Medulla oblongata (tissue), 1 donor: ENCODE measurements around the gene TASL.
"Not testable (repeated sequence)": the region's sequence is repeated elsewhere in the genome, so short reads cannot be mapped to it uniquely, and the experiment has no call there.

ENCODE experiments used
- DNase-seq: peaks from one replicate; pipeline ENCODE4 v3.0.0-alpha.2; 2015; ENCODE audit errors: extremely low spot score

TASL gene

DNA sequence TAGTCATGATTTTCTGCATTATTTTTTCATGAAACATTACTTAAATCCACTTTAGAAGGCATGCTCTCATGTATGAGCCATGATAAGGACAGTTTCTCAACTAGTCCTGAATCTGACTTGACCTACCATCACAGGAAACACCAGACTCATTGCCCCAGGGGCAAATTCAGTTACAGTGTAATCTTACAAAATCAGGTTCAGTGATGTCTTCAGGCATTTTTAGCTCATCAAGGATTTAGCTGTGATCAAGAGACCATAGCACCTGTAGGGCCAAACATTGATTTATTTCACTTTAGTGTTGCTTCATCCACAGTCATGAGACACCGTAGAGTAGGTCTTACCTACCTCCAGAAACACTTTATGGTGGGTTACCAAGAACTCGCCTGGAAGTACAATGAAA, 3.1 kb upstream of the TASL start:
- no peak for DNase-seq

- no peak for DNase-seq
Measured at GRCh38 chrX:30576881-30577280, 685 bp downstream of the TASL start.

GRCh38 chrX:30573125-30573524, 4.4 kb downstream of the TASL start:
- DNase-seq: no peak

- DNase-seq: no peak
Measured at GRCh38 chrX:30572678-30573077, 4.9 kb downstream of the TASL start.

DNA sequence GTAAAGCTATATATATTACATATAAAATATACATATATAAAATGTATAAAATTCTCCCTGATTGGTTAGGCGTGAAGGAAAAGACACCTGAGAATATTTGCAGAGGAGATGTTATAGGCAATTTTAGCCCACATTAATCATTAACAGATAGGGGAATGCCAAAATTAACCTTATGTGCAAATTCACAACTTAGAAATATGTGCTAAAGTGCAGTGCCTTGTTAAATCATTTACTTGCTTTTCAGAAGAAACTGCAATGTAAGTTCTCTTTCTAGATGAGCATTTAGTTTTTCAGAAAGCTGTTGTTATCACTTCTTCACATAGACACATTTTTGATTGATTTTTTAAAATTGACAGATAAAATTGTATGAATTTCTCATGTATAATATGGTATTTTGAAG, 5.6 kb downstream of the TASL start:
- DNase-seq: no peak

DNA sequence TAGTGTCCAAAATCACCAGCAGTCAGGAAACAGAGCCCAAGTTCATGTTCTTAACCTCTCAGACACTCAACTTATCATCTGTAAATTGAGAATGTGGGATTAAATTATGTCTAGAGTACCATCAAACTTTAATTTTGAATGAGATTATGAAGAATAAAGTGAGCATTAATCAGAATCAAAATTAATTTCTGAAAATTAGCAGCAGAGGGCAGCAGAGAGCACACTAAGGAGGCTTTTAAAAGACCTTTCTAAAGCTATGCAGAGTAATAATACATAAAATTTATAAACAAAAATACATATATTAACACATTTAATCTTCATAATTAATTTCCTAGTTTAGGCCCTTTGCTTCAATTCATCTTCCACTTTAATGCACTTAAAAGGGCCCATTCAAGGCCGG, 7.1 kb downstream of the TASL start:
- peak; percentile 15 for DNase-seq

DNA sequence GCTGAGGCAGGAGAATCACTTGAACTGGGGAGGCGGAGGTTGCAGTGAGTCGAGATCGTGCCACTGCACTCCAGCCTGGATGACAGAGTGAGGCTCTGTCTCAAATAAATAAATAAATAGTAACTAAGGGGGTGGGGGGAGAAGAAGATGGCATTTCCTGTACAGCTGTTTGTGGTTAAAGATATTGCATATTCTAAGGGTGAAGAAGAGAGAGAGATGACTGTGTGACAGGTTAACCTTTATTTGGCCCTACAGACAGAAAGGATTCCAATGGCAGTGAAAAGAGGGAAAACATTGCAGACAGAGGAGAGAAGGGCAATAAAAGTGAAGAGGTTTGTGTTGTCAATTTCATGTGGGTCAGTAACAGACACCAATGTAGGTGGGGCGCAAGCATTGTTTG, 9.4 kb downstream of the TASL start:
- no peak for DNase-seq

DNA sequence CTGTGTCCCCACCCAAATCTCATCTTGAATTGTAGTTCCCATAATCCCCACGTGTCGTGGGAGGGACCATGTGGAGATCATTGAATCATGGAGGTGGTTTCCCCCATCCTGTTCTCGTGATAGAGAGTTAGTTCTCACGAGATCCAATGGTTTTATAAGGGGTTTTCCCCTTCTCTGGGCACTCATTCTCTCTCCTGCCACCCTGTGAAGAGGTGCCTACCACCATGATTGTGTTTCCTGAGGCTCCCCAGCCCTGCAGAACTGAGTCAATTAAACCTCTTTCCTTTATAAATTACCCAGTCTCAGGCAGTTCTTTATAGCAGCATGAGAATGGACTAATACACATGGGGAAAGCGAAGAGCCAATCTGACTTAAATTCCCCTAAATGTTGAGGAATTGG, 14.5 kb downstream of the TASL start:
- not testable (repeated sequence) for DNase-seq

- DNase-seq: no peak
Measured at GRCh38 chrX:30561191-30561590, 16.4 kb downstream of the TASL start.

DNA sequence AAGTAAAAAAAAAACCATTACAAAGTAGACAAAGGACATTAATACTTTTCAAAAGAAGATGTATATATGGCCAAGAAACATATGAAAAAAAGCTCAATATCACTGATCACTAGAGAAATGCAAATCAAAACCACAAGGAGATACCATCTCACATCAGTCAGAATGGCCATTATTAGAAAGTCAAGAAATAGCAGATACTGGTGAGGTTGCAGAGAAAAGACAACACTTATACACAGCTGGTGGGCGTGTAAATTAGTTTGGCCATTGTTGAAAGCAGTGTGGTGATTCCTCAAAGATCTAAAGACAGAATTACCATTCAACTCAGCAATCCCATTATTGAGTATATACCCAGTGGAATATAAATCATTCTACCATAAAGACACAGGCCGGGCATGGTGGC, 39.3 kb downstream of the TASL start:
- DNase-seq: no peak

DNA sequence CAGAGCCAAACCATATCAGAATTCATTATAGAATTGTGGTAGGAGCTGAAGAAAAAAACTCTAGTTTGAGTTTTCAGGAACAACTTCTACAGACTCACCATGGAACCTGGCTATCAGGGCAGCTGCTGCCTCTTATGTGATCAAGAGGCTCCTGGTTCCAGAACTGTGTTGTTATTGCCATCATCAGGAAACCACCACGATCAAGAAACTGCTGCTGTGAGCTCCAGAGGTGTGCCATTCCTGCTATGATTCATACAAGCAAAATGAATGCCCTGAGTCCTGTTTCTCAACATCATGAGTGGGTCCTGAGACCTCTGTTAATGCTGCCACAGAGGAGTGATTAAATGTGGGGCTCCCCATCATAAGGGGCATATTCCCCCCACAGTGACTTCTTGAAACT, 43.7 kb downstream of the TASL start:
- no peak for DNase-seq

DNA sequence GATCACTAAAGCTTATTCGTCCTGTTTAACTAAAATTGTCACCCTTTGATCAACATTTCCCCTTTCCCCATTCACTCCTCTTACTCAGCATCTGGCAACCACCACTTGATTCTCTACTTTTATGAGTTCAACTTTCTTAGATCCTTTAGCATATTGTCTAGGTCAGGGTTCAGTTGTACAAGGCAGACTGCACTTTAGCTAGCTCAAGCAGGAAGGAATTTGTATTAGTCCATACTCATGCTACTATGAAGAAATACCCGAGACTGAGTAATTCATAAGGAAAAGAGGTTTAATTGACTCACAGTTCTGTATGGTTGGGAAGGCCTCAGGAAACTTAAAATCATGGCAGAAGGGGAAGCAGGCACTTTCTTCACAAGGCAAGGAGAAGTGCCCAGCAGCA, 44.3 kb downstream of the TASL start:
- no peak for DNase-seq

DNA sequence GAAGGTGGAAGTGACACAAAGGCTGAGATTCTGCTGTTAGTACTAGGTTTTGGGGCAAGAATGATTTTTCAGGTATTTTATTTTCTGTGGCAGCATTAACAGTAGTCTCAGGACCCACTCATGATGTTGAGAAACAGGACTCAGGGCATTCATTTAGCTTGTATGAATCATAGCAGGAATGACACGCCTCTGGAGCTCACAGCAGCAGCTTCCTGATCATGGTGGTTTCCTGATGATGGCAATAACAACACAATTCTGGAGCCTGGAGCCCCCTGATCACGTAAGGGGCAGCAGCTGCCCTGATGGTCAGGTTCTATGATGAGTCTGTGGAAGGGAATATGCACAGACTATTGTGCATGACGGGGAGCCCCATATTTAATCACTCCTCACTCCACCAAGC, 47.0 kb downstream of the TASL start:
- DNase-seq: no peak

- no peak for DNase-seq
Measured at GRCh38 chrX:30525732-30526131, 51.8 kb downstream of the TASL start.

- no peak for DNase-seq
Measured at GRCh38 chrX:30521440-30522182, 56.0 kb downstream of the TASL start.

GRCh38 chrX:30513284-30513683, 64.3 kb downstream of the TASL start:
- no peak for DNase-seq
